ENCODE results near the gene SCAND1. TPM values are rescaled to one million over a fixed set of nuclear protein-coding genes. Genes with fewer than 3 reads are reported as not detected.

The SCAND1 gene
- total and polyA plus RNA-seq, 9 of the 15 experiments (the other 6 are each of a cell fraction or from before 2014, with no cell fraction given), result 0.08 to 94.0 (median 5.8) TPM

DNA sequence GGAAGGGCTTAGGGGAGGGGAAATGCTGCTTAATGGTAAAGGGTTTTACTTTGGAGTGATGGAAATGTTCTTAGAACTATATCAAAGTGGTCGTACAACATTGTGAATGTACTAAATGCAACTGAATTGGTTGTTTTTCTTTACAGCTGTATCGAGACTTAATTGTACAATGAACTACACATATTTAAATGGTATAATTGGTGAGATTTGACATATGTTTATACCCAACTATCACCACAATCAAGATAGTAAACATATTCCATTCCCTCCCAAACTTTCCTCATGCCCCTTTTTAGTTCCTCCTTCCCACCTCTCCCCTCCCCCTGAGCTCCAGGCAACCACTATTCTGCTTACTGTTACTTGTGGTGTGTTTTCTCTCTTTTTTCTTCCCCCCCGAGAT is 44.0 kb downstream of the SCAND1 start:
- no peaks in the 10 kb centered on the region for H3K27me3 ChIP-seq (ENCODE audit: control insufficient read depth in 2 of 2, insufficient read depth in 2 of 2, low read length in 2 of 2)
- in situ Hi-C loops (cut with MboI), result no loop called here
- no peak overlapping the region for H3K4me3 ChIP-seq
- no peak overlapping the region for H2AFZ ChIP-seq (ENCODE audit: low read depth, low read length)
- peaks cover 5% of the 10 kb centered on the region; the same call in 1 of the 2 replicates for H4K20me1 ChIP-seq (replicated peaks; ENCODE audit: control insufficient read depth, insufficient read depth, low read length)
- H3K79me2 ChIP-seq (ENCODE audit: control insufficient read depth, insufficient read depth, low read length), result peaks cover under 1% of the 10 kb centered on the region; the same call in 1 of the 3 replicates
- CTCF ChIA-PET (ENCODE audit: low intra/inter-chr PET ratio), result no interaction called here
- no peak overlapping the region for H3K4me2 ChIP-seq (ENCODE audit: insufficient read depth, low read length)
- ATAC-seq (no peak), DNase-seq (ENCODE audit: extremely low read depth in 1 of 4, low spot score in 3 of 4) (no peak), FAIRE-seq (no peak)
- POLR2A ChIA-PET, result no interaction called here
- no peak overlapping the region for H3K9ac ChIP-seq (ENCODE audit: insufficient read depth in 1 of 2, low read depth in 2 of 2, low read length in 2 of 2)
- BruUV-seq (replicated peaks), result no TSS peak
- peaks cover 17 to 40% of the 10 kb centered on the region in 2 experiments for H3K4me1 ChIP-seq (replicated peaks in 1 of 2; ENCODE audit: control insufficient read depth in 2 of 2, insufficient read depth in 2 of 2, low read length in 2 of 2)
- intact Hi-C loops (cut with micrococcal nuclease), result no loop called here
- TF ChIP-seq, protein P1, sequence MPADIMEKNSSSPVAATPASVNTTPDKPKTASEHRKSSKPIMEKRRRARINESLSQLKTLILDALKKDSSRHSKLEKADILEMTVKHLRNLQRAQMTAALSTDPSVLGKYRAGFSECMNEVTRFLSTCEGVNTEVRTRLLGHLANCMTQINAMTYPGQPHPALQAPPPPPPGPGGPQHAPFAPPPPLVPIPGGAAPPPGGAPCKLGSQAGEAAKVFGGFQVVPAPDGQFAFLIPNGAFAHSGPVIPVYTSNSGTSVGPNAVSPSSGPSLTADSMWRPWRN (IDR thresholded peaks at IDR 0.05; ENCODE audit: low read depth), result no peak
- TF ChIP-seq ZNF696 (CRISPR knock-in tag; conservative IDR thresholded peaks at IDR 0.05) (no peak), STAT5B (CRISPR knock-in tag; IDR thresholded peaks at IDR 0.05) (no peak), DIDO1 (tag; IDR thresholded peaks at IDR 0.05; ENCODE audit: low read depth) (no peak), WHSC1 (IDR thresholded peaks at IDR 0.05; ENCODE audit: low read length) (no peak), SMARCA4 (IDR thresholded peaks at IDR 0.05) (no peak), SMAD2 (IDR thresholded peaks at IDR 0.05; ENCODE audit: low read depth, low read length) (no peak), HIVEP1 (CRISPR knock-in tag; IDR thresholded peaks at IDR 0.05) (no peak), CBFA2T2 (conservative IDR thresholded peaks at IDR 0.05) (no peak), ZBTB7A (IDR thresholded peaks at IDR 0.05; ENCODE audit: borderline replicate concordance, control insufficient read depth, low read depth, low read length) (no peak), RB1 (IDR thresholded peaks at IDR 0.05; ENCODE audit: low read depth) (no peak), CHD4 (IDR thresholded peaks at IDR 0.05; ENCODE audit: insufficient read depth, insufficient replicate concordance, low read depth, low read length, poor library complexity, severe bottlenecking) (no peak), ZNF668 (CRISPR knock-in tag; IDR thresholded peaks at IDR 0.05) (no peak), ELF1 (tag; IDR thresholded peaks at IDR 0.05) (no peak), ZBTB17 (CRISPR knock-in tag; IDR thresholded peaks at IDR 0.05) (no peak), BRD4 (IDR thresholded peaks at IDR 0.05) (no peak)
- TF ChIP-seq, protein P2, sequence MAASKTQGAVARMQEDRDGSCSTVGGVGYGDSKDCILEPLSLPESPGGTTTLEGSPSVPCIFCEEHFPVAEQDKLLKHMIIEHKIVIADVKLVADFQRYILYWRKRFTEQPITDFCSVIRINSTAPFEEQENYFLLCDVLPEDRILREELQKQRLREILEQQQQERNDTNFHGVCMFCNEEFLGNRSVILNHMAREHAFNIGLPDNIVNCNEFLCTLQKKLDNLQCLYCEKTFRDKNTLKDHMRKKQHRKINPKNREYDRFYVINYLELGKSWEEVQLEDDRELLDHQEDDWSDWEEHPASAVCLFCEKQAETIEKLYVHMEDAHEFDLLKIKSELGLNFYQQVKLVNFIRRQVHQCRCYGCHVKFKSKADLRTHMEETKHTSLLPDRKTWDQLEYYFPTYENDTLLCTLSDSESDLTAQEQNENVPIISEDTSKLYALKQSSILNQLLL (CRISPR knock-in tag; IDR thresholded peaks at IDR 0.05; ENCODE audit: borderline replicate concordance), result no peak
- TF ChIP-seq, protein P3, sequence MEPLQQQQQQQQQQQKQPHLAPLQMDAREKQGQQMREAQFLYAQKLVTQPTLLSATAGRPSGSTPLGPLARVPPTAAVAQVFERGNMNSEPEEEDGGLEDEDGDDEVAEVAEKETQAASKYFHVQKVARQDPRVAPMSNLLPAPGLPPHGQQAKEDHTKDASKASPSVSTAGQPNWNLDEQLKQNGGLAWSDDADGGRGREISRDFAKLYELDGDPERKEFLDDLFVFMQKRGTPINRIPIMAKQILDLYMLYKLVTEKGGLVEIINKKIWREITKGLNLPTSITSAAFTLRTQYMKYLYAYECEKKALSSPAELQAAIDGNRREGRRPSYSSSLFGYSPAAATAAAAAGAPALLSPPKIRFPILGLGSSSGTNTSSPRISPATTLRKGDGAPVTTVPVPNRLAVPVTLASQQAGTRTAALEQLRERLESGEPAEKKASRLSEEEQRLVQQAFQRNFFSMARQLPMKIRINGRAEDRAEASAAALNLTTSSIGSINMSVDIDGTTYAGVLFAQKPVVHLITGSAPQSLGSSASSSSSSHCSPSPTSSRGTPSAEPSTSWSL (CRISPR knock-in tag; IDR thresholded peaks at IDR 0.05; ENCODE audit: borderline replicate concordance), result no peak
- peaks cover 37% of the 10 kb centered on the region; the same call in 2 of the 3 replicates for H3K36me3 ChIP-seq (ENCODE audit: control insufficient read depth, insufficient read depth, low read length)
- no peaks in the 10 kb centered on the region for H3K9me1 ChIP-seq (ENCODE audit: control insufficient read depth, insufficient read depth, low read length)
- H3K27ac ChIP-seq (ENCODE audit: extremely low read depth, low read depth, low read length), result no peak overlapping the region
- H3K9me3 ChIP-seq (replicated peaks; ENCODE audit: control insufficient read depth, insufficient read depth, low read depth, low read length), result no peaks in the 10 kb centered on the region
- 93% methylated on average over 3 of the region's 3 CpGs for WGBS (ENCODE audit: insufficient coverage, low coverage, missing lambda C conversion rate)

Data from K562 (cell line).